ENCODE results near the gene COL27A1. TPM values are rescaled to one million over a fixed set of nuclear protein-coding genes. Genes with fewer than 3 reads are reported as not detected.

COL27A1 gene
- total RNA-seq, 1 experiment from 2014 or later: 37.0 TPM

- ChIA-PET CTCF (no interaction called here), POLR2A (ENCODE audit: low non-redundant PET) (no interaction called here)
- peaks cover 5% of the 10 kb centered on the region for H3K4me1 ChIP-seq (ENCODE audit: insufficient read depth, low read length, poor library complexity, severe bottlenecking)
- H3K9me3 ChIP-seq (ENCODE audit: low read depth, low read length, poor library complexity, severe bottlenecking): no peaks in the 10 kb centered on the region
- H3K36me3 ChIP-seq (ENCODE audit: insufficient read depth, low read length, poor library complexity, severe bottlenecking): no peaks in the 10 kb centered on the region
- no peak for TF ChIP-seq EZH2 (IDR thresholded peaks at IDR 0.05; ENCODE audit: borderline replicate concordance, low read depth, low read length, poor library complexity, severe bottlenecking)
- no peak for TF ChIP-seq CTCF (conservative IDR thresholded peaks at IDR 0.05; ENCODE audit: low read depth, low read length)
- BruUV-seq (replicated peaks): no TSS peak
- no peaks in the 10 kb centered on the region for H3K27me3 ChIP-seq (replicated peaks; ENCODE audit: insufficient read depth, low read depth, low read length, poor library complexity)
- H3K4me3 ChIP-seq (ENCODE audit: low read depth, low read length, poor library complexity, severe bottlenecking): no peak overlapping the region
- intact Hi-C loops (cut with micrococcal nuclease; ENCODE audit: unreplicated experiment): no loop called here
- DNase-seq (ENCODE audit: low spot score): no peak
- H3K27ac ChIP-seq (ENCODE audit: low read depth, low read length, poor library complexity, severe bottlenecking): no peak overlapping the region
Measured at GRCh38 chr9:114216976-114217375, 61.6 kb downstream of the COL27A1 start.

DNA sequence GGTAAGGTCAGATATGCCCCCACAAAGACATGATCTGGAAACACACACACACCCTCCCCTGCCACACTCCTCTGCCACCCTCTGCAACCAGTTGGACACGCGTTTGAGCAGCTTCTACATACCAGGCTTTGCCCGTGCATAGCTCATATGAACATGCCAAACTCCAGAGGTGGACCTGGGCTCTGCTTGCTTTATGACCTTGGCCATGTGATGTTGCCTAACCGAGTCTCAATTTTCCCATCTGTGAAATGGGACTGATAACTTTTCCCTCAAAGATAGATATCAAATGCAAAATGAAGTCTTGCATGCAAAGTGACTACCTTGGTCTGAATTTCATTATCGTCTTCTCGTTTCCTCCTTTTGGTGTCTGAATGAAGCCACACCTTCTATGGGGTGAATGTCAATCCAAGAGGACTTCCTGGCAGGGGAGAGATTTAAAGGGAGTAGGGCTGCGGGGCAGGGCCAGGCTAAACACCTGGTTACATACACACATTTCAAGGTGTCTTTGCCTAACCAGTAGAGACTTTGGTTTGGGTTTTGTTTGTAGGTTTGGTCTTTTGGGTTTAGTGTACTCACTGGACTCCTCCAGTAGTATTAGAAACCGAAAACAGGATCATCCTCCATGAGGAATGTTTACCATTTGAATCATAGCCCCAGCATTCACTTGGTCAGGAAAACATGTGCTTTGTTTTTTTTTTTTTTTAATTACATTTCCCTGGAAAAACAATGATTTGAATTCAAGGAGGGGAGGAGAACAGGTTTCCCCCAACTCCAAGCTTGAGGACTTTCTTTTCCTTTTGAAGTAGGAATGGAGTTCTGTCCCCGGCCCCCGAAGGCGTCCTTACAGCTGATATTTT is 63.2 kb downstream of the COL27A1 start:
- ChIA-PET CTCF (no interaction called here), POLR2A (ENCODE audit: low non-redundant PET) (no interaction called here)
- DNase-seq (ENCODE audit: low spot score): no peak

GRCh38 chr9:114220061-114220541 is 64.8 kb downstream of the COL27A1 start:
- intact Hi-C loops (cut with micrococcal nuclease; ENCODE audit: unreplicated experiment): no loop called here
- DNase-seq (ENCODE audit: low spot score): no peak
- ChIA-PET POLR2A (ENCODE audit: low non-redundant PET) (no interaction called here), CTCF (no interaction called here)
- BruUV-seq (replicated peaks): no TSS peak
- H3K36me3 ChIP-seq (ENCODE audit: insufficient read depth, low read length, poor library complexity, severe bottlenecking): no peaks in the 10 kb centered on the region
- no peak overlapping the region for H3K4me3 ChIP-seq (ENCODE audit: low read depth, low read length, poor library complexity, severe bottlenecking)
- H3K27ac ChIP-seq (ENCODE audit: low read depth, low read length, poor library complexity, severe bottlenecking): no peak overlapping the region
- H3K27me3 ChIP-seq (replicated peaks; ENCODE audit: insufficient read depth, low read depth, low read length, poor library complexity): no peaks in the 10 kb centered on the region
- H3K9me3 ChIP-seq (ENCODE audit: low read depth, low read length, poor library complexity, severe bottlenecking): no peaks in the 10 kb centered on the region
- H3K4me1 ChIP-seq (ENCODE audit: insufficient read depth, low read length, poor library complexity, severe bottlenecking): peaks cover 5% of the 10 kb centered on the region
- TF ChIP-seq EZH2 (IDR thresholded peaks at IDR 0.05; ENCODE audit: borderline replicate concordance, low read depth, low read length, poor library complexity, severe bottlenecking) (no peak), CTCF (conservative IDR thresholded peaks at IDR 0.05; ENCODE audit: low read depth, low read length) (no peak)

More for the DNA sequence above, 63.2 kb downstream of the COL27A1 start:
- Histone ChIP-seq H3K4me1 (ENCODE audit: insufficient read depth, low read length, poor library complexity, severe bottlenecking) (peaks cover 5% of the 10 kb centered on the region), H3K27ac (ENCODE audit: low read depth, low read length, poor library complexity, severe bottlenecking) (no peak overlapping the region), H3K9me3 (ENCODE audit: low read depth, low read length, poor library complexity, severe bottlenecking) (no peaks in the 10 kb centered on the region), H3K4me3 (ENCODE audit: low read depth, low read length, poor library complexity, severe bottlenecking) (no peak overlapping the region), H3K36me3 (ENCODE audit: insufficient read depth, low read length, poor library complexity, severe bottlenecking) (no peaks in the 10 kb centered on the region), H3K27me3 (replicated peaks; ENCODE audit: insufficient read depth, low read depth, low read length, poor library complexity) (no peaks in the 10 kb centered on the region)
- TF ChIP-seq CTCF (conservative IDR thresholded peaks at IDR 0.05; ENCODE audit: low read depth, low read length) (no peak), EZH2 (IDR thresholded peaks at IDR 0.05; ENCODE audit: borderline replicate concordance, low read depth, low read length, poor library complexity, severe bottlenecking) (no peak)
- intact Hi-C loops (cut with micrococcal nuclease; ENCODE audit: unreplicated experiment): no loop called here
- BruUV-seq (replicated peaks): no TSS peak

Measured in A673 (cell line).